Retinal pigment epithelial cell (primary cell): ENCODE results near the gene TCP11.

ENCODE experiments used
- DNase-seq: peaks from one replicate; pipeline ENCODE4 v3.0.0-alpha.2; 2010; ENCODE audit warnings: low read depth
- H3K4me3 ChIP-seq: 2 replicates; pipeline ENCODE4 v1.5.1; 2011; ENCODE audit warnings: mild to moderate bottlenecking, low read length, control low read depth, moderate library complexity
- TF ChIP-seq, protein P1 (sequence below): conservative IDR thresholded peaks from 2 replicates; pipeline ENCODE4 v1.5.1; 2011; ENCODE audit warnings: low read depth, low read length, control low read depth, inconsistent platforms

TCP11 gene

DNA sequence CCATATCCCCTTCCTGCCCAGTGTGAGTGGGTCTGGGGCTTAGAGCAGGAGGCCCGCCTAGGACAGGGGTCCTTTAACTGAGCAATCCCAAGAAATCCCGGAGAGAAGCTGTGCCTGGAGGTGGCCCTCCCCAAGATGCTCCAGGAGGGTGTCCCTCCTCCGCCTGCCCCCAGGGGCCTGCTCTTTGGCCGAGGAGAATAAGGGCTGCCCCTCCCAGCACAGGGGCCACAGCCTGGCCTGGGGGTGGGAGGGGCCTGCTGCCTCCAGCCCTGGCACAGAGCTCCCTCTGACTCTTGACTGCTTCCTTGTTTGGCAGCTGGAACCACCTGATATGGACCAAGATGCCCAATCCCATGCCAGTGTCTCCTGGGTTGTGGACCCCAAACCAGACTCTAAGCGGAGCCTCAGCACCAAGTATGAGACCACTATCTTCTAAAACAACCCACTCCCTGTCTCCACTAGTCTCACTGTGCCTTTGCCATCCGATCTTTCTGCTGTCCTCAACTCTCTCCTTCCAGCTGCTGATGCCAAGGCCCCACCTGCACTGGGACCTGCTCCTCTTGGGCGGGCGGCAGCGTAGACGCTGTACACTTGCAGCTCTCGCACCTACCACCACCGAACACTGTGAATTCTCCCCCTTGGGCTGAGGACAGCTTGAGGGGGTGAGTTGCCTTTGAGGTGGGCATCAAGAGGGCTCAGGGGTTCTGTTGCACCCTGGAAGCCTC, 54.3 kb downstream of the TCP11 start:
- DNase-seq = no peak
- no peak overlapping the region for H3K4me3 ChIP-seq
- TF ChIP-seq, protein P1, sequence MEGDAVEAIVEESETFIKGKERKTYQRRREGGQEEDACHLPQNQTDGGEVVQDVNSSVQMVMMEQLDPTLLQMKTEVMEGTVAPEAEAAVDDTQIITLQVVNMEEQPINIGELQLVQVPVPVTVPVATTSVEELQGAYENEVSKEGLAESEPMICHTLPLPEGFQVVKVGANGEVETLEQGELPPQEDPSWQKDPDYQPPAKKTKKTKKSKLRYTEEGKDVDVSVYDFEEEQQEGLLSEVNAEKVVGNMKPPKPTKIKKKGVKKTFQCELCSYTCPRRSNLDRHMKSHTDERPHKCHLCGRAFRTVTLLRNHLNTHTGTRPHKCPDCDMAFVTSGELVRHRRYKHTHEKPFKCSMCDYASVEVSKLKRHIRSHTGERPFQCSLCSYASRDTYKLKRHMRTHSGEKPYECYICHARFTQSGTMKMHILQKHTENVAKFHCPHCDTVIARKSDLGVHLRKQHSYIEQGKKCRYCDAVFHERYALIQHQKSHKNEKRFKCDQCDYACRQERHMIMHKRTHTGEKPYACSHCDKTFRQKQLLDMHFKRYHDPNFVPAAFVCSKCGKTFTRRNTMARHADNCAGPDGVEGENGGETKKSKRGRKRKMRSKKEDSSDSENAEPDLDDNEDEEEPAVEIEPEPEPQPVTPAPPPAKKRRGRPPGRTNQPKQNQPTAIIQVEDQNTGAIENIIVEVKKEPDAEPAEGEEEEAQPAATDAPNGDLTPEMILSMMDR = no peak

DNA sequence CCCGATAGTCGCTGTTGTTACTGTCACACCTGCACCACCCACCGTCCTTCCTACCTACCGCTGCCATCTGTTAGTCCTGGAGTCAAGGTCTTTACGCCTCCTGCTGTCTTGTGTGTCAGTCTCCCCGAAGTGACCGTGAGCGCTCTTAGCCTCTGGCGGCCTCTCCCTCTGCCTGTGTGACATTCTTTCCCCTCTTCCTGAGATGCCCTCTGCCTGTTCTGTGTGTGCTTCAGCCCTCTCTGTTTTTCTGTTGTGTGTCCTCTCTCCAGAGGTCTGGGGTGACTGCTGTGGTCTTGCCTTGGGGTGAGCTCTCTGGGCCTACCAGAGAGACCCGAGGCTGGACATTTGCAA, 54.9 kb downstream of the TCP11 start:
- DNase-seq = no peak
- TF ChIP-seq, protein P1 = no peak
- H3K4me3 ChIP-seq = no peak overlapping the region

DNA sequence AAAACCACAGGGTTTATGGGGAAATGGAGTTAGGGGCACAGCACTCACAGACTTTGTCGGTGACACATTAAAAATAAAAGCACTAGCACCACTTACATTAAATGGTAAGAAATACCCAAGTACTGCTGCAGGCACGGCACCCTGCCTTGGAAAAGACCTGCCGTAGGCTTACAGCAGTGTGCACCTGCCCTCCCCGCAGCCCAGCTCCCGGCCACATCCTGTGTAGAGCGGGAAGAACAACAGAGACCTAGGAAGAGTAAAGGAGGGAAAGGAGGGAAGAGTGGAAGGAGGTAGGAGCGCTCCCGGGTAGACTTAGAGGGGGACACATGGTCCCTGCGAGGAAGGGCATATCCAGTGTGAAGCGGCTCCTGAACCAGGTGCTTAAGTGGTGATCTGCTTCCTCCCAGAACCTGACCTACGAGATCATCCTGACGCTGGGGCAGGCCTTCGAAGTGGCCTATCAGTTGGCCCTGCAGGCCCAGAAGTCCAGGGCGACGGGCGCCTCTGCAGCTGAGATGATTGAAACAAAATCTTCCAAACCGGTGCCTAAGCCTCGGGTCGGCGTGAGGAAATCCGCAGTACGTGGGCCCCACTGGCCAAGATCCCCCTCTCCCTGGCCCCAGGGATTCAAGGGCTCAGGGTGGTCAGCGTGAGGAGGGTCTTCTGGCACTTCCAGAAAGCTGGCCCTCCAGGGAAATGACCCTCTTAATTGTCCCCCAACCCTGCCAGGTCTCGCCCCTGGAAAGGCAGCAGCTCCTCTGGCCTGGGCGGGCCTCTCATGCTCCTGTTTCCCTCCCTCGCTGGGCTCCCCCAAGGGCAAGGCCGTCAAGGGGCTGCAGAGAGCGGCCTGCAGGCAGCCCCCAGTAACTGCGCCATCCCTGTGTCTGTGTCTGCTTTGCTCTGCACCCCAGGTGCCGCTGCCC, 55.5 kb downstream of the TCP11 start:
- H3K4me3 ChIP-seq = no peak overlapping the region
- no peak for DNase-seq
- TF ChIP-seq, protein P1 = no peak

DNA sequence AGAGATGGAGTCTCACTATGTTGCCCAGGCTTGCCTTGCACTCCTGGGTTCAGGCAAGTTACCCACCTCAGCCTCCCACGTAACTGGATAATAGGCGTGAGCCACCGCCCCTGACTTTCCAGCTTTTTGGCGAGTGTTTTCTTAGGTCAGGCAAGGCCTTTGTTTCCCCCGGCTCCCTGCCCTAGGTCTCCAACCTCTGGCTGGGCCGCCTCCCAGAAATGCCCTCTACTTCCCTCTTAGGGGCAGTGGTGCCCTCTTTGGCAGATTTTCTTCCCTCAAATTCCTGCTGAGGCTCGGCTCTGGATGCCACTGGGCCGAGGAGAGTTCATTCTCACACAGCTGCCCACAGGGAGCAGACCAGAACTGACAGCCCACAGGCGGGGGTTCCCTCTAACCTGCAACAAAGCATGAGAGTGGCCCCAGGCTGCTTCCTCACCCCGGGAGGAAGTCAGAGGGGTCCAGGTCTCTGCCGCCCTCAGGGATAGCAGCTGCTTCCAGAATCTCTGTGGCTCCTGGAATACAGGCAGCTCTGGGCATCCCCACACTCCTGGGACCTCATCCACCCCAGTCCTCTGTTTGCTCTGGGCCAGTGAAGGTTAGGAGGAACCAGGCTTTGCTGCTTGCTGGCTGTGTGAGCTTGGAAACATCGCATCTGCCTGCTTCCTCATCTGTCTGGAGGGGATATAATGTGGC, 56.5 kb downstream of the TCP11 start:
- DNase-seq = no peak
- no peak overlapping the region for H3K4me3 ChIP-seq
- TF ChIP-seq, protein P1 = no peak

DNA sequence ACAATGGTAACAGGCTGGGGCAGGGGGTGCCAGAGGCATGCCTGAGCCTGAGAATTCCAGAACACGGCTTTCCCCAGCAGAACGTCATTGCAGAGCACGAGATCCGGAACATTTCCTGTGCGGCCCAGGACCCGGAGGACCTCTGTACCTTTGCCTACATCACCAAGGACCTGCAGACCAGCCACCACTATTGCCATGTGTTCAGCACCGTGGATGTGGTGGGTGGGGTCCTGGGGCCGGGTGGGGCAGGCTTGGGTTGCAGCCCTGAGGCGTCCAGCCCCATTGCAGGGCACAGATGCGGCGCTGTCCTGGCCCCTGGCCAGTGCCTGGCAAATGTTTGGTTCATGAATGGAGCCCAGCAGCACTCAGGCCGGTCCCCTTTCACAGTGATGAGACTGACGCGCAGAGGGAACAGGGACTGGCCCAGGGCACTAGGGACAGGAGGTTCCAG, 57.1 kb downstream of the TCP11 start:
- no peak for DNase-seq
- TF ChIP-seq, protein P1 = no peak
- no peak overlapping the region for H3K4me3 ChIP-seq

DNA sequence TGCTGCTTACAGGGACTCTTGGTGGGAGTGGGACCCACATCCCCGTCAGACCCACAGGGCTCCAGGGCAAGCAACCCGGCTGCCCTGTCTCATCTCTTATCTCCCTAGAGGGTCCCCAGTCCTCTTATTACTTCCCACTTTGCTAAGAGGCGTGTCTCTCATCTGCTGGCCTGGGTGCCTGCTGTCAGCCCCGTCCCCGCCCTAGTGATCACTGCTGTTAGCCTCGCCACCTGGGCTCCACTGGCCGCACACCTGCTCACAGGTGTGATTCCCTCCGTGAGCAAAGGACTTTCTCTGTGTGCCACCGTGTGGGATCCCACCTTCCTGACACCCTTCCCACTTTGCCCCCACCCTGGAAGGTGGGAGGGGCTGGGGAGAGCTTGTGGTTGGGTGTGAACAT, 57.6 kb downstream of the TCP11 start:
- H3K4me3 ChIP-seq = no peak overlapping the region
- DNase-seq = no peak
- TF ChIP-seq, protein P1 = no peak
